Choroid plexus epithelial cell (primary cell): ENCODE results near the gene ASIC4.

Source experiments
- DNase-seq: peaks from one replicate; pipeline ENCODE4 v3.0.0-alpha.2; 2010; ENCODE audit warnings: low read depth
- H3K4me3 ChIP-seq: 2 replicates; pipeline ENCODE4 v1.5.1; 2011; ENCODE audit warnings: low read depth, mild to moderate bottlenecking, control low read depth, low read length, moderate library complexity
- TF ChIP-seq, protein P1 (sequence below): conservative IDR thresholded peaks from 2 replicates; pipeline ENCODE4 v1.5.1; 2011; ENCODE audit warnings: low read depth, mild to moderate bottlenecking, control low read depth, inconsistent platforms, low read length, moderate library complexity

Gene ASIC4

DNA sequence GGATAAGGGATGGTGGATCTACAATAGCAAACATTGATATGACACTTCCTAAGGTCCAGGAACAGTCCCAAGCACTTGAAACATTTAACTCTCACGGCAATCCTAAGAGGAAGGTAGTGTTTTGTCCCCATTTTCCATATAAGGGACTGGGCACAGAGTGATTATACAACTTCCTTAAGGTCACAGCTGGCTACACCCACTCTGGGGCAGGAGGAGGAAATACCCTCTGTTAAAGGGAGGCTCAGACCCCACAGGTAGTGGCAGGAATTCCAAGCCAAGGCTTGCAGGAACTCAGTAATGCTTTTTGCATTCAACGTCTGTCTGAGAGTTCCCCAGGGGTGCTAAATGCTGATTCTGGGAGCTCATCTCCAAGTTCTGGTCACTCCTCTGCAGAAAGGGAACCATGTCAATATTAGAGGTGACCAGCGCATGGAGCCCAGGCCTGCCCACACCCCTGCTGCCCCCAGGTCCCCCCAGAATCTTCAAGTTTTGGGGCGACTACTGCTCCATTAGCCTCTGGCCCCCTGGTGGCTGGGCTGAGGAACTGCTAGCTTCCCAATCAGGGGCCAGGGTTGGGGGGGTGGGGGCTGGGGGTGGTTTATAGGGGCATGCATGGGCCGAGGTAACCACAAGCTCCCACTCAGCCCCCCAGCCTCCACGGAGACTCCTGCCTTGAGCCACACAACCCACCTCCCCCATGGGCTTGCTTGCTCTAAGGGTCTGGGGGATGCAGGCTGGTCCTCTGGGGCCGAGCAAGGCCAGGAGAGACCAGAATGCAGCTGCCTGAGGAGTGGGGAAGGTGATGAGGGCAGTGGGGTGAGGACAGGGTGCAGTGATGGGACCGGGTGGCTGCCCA lies 46.0 kb downstream of the ASIC4 start:
- no peak for DNase-seq
- TF ChIP-seq, protein P1, sequence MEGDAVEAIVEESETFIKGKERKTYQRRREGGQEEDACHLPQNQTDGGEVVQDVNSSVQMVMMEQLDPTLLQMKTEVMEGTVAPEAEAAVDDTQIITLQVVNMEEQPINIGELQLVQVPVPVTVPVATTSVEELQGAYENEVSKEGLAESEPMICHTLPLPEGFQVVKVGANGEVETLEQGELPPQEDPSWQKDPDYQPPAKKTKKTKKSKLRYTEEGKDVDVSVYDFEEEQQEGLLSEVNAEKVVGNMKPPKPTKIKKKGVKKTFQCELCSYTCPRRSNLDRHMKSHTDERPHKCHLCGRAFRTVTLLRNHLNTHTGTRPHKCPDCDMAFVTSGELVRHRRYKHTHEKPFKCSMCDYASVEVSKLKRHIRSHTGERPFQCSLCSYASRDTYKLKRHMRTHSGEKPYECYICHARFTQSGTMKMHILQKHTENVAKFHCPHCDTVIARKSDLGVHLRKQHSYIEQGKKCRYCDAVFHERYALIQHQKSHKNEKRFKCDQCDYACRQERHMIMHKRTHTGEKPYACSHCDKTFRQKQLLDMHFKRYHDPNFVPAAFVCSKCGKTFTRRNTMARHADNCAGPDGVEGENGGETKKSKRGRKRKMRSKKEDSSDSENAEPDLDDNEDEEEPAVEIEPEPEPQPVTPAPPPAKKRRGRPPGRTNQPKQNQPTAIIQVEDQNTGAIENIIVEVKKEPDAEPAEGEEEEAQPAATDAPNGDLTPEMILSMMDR, result peak; percentile 71

DNA sequence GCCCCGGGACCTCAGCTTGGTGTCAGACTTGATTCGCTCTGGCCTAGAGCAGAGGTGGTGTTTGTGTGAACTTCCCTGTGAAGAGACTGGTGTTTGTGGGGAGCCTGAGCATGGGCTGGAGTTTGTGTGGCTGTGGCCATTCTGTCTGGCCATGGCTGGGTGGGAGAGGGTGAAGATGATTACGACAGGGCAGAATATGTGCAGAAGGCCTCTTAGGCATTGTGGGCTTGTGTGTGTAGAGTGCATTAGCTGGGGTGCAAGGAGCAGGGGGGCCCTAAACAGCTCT lies 46.6 kb downstream of the ASIC4 start:
- TF ChIP-seq, protein P1, result no peak
- DNase-seq, result no peak
- H3K4me3 ChIP-seq, result no peak overlapping the region

More for the DNA sequence above, 46.0 kb downstream of the ASIC4 start:
- H3K4me3 ChIP-seq, result no peak overlapping the region

DNA sequence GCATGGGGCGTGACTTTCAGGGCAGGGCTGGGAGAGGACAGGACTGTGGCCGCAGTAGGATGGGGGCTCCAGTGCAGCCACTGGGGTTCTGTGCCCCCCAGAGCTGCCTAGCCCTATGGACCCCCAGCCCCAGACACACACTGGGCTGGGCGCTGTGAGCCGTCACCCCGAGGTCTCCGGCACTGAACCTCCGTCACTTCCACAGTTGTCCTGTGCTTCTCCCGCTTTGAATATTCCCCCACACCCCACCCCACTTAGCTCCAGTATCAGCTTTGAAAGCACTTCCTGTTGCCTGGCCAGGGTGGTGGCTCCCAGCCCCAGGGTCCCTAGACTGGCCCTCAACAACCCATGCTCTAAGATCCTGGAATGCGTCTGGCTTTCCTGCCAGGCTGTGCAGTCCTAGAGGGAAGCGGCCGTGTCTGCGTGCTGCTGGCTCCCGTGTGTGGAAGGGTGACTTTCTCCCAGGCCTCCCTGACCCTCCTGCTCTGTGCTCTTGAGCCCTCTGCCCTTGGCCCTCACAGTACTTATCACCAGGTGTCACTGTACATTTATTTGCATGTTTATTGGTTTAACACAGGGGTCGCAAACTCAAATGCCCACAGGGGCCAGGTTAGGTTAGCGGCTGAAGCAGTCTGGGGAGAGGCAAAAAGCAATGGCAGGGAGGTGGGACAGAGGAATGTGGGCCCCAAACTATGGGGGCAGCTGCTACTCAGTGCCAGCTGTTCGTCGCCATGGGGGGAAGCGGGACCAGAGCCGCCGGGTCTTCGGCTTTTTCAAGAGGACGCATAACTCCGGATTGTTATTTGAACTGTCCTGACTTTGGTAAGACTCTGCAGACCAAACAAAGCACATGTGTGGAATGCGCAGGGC lies 47.1 kb downstream of the ASIC4 start:
- H3K4me3 ChIP-seq, result no peak overlapping the region
- DNase-seq, result no peak
- TF ChIP-seq, protein P1, result no peak

- no peak for DNase-seq
- H3K4me3 ChIP-seq, result no peak overlapping the region
- TF ChIP-seq, protein P1, result no peak
Measured at GRCh38 chr2:219562049-219563020, 48.1 kb downstream of the ASIC4 start.

- no peak overlapping the region for H3K4me3 ChIP-seq
- TF ChIP-seq, protein P1, result no peak
- no peak for DNase-seq
Measured at GRCh38 chr2:219563271-219563928, 49.1 kb downstream of the ASIC4 start.
